Hepatocyte (in vitro differentiated cells): Measurements from ENCODE around the gene STK24. TPM values are rescaled to one million over a fixed set of nuclear protein-coding genes. Genes with fewer than 3 reads are reported as not detected.

Experiments used
- DNase-seq: peaks from one replicate; pipeline ENCODE4 v3.0.0-alpha.2; 2016; ENCODE audit warnings: low spot score
- H2AFZ ChIP-seq: fragments of 200-600 bp; sonication (generic); 2 replicates; pipeline ENCODE4 v1.6.0; 2016; ENCODE audit warnings: antibody characterized with exemption, mild to moderate bottlenecking
- H3K27ac ChIP-seq: fragments of 200-600 bp; sonication (generic); 2 replicates; pipeline ENCODE4 v1.5.1; 2016; ENCODE audit warnings: mild to moderate bottlenecking
- H3K27me3 ChIP-seq: fragments of 200-600 bp; sonication (generic); 2 replicates; pipeline ENCODE4 v1.6.1; 2016
- H3K36me3 ChIP-seq: fragments of 200-600 bp; sonication (generic); replicated peaks from 2 replicates; pipeline ENCODE4 v1.5.1; 2016; ENCODE audit warnings: low read depth; ENCODE audit not compliant: insufficient read depth
- H3K4me1 ChIP-seq: fragments of 200-600 bp; sonication (generic); 2 replicates; pipeline ENCODE4 v1.5.1; 2016; ENCODE audit warnings: mild to moderate bottlenecking, moderate library complexity; ENCODE audit not compliant: insufficient read depth
- H3K4me2 ChIP-seq: fragments of 200-600 bp; sonication (generic); 2 replicates; pipeline ENCODE4 v1.6.0; 2016
- H3K4me3 ChIP-seq: fragments of 200-600 bp; sonication (generic); 2 replicates; pipeline ENCODE4 v1.5.1; 2016; ENCODE audit warnings: mild to moderate bottlenecking
- H3K79me2 ChIP-seq: fragments of 200-600 bp; sonication (generic); 2 replicates; pipeline ENCODE4 v1.6.0; 2017; ENCODE audit warnings: mild to moderate bottlenecking
- H3K9me2 ChIP-seq: fragments of 200-600 bp; sonication (generic); replicated peaks from 2 replicates; pipeline ENCODE4 v1.6.0; 2017; ENCODE audit warnings: mild to moderate bottlenecking; ENCODE audit not compliant: insufficient read depth
- H3K9me3 ChIP-seq: fragments of 200-600 bp; sonication (generic); 2 replicates; pipeline ENCODE4 v1.5.1; 2016; ENCODE audit warnings: low read depth, mild to moderate bottlenecking
- H4K20me1 ChIP-seq: fragments of 200-600 bp; sonication (generic); 2 replicates; pipeline ENCODE4 v1.6.0; 2016; ENCODE audit warnings: mild to moderate bottlenecking; ENCODE audit not compliant: insufficient read depth, poor library complexity, severe bottlenecking
- CTCF ChIP-seq: fragments of 200-600 bp; sonication (generic); IDR thresholded peaks from 2 replicates; pipeline ENCODE4 v1.5.1; 2016; ENCODE audit warnings: antibody characterized with exemption, mild to moderate bottlenecking; ENCODE audit not compliant: poor library complexity
- EZH2 ChIP-seq: fragments of 200-600 bp; sonication (generic); IDR thresholded peaks from 2 replicates; pipeline ENCODE4 v1.6.1; 2016; ENCODE audit warnings: antibody characterized with exemption, mild to moderate bottlenecking, borderline replicate concordance
- EZH2phosphoT487 ChIP-seq: fragments of 200-600 bp; sonication (generic); IDR thresholded peaks from one replicate; pipeline ENCODE4 v1.6.1; 2018; ENCODE audit warnings: antibody characterized with exemption, mild to moderate bottlenecking, low read depth, moderate library complexity; ENCODE audit not compliant: unreplicated experiment, severe bottlenecking
- WGBS: methylation state at CpG from one replicate; pipeline ENCODE4 v1.1.6; 2016; ENCODE audit warnings: low lambda C conversion rate; ENCODE audit errors: missing lambda C conversion rate; 5-methylcytosine and 5-hydroxymethylcytosine counted together
- polyA plus RNA-seq: library from polyadenylated mRNA; unstranded; fragments of >200 nt; fragmentation: Nextera tagmentation; extraction: Ambion mirVana; gene quantifications from 2 replicates; pipeline ENCODE4 v1.2.1, GENCODE V29; 2016
- total RNA-seq: library from RNA; depleted of rRNA; stranded (reverse); fragments of >200 nt; gene quantifications from 2 replicates; pipeline ENCODE4 v1.2.3, GENCODE V29; 2014

The STK24 gene
- total and polyA plus RNA-seq, 2 experiments from 2014 or later = 71.2 to 74.4 TPM

- TF ChIP-seq EZH2phosphoT487 (no peak), EZH2 (no peak), CTCF (no peak)
- Histone ChIP-seq H3K4me1 (peaks cover 38% of the 10 kb centered on the region), H3K27me3 (no peaks in the 10 kb centered on the region), H4K20me1 (peaks cover 51% of the 10 kb centered on the region), H3K36me3 (no peaks in the 10 kb centered on the region), H3K9me2 (no peaks in the 10 kb centered on the region), H3K4me3 (no peak overlapping the region), H3K79me2 (peaks cover 97% of the 10 kb centered on the region), H3K9me3 (no peaks in the 10 kb centered on the region), H3K27ac (peak overlapping the region; percentile 61), H3K4me2 (no peak overlapping the region), H2AFZ (no peak overlapping the region)
- no peak for DNase-seq
- 73% methylated on average over 2 of the region's 2 CpGs for WGBS
These were observed 68.6 kb downstream of the STK24 start for GRCh38 chr13:98508280-98508679.

GRCh38 chr13:98507282-98507797 lies 69.6 kb downstream of the STK24 start:
- Histone ChIP-seq H3K79me2 (peaks cover 97% of the 10 kb centered on the region), H3K27ac (peak overlapping the region; percentile 53), H3K36me3 (no peaks in the 10 kb centered on the region), H3K9me3 (no peaks in the 10 kb centered on the region), H3K9me2 (no peaks in the 10 kb centered on the region), H3K4me3 (no peak overlapping the region), H3K27me3 (no peaks in the 10 kb centered on the region), H3K4me2 (peak overlapping the region; percentile 13), H4K20me1 (peaks cover 54% of the 10 kb centered on the region), H2AFZ (no peak overlapping the region), H3K4me1 (peaks cover 40% of the 10 kb centered on the region)
- WGBS = 39% methylated on average over 5 of the region's 5 CpGs
- peak; percentile 71 for DNase-seq
- TF ChIP-seq EZH2 = no peak
- no peak for TF ChIP-seq CTCF
- TF ChIP-seq EZH2phosphoT487 = no peak

GRCh38 chr13:98506728-98507230 lies 70.1 kb downstream of the STK24 start:
- peak overlapping the region; percentile 53 for H3K27ac ChIP-seq
- no peak for TF ChIP-seq EZH2phosphoT487
- no peak for TF ChIP-seq CTCF
- TF ChIP-seq EZH2 = no peak
- H3K9me3 ChIP-seq = no peaks in the 10 kb centered on the region
- no peaks in the 10 kb centered on the region for H3K27me3 ChIP-seq
- H3K79me2 ChIP-seq = peaks cover 97% of the 10 kb centered on the region
- H3K4me3 ChIP-seq = no peak overlapping the region
- peak overlapping the region; percentile 13 for H3K4me2 ChIP-seq
- peaks cover 53% of the 10 kb centered on the region for H4K20me1 ChIP-seq
- no peaks in the 10 kb centered on the region for H3K36me3 ChIP-seq
- H3K9me2 ChIP-seq = no peaks in the 10 kb centered on the region
- H2AFZ ChIP-seq = no peak overlapping the region
- DNase-seq = no peak
- 87% methylated on average over 16 of the region's 16 CpGs for WGBS
- H3K4me1 ChIP-seq = peaks cover 40% of the 10 kb centered on the region
